Measurements from ENCODE around the gene CABP7.

DNA sequence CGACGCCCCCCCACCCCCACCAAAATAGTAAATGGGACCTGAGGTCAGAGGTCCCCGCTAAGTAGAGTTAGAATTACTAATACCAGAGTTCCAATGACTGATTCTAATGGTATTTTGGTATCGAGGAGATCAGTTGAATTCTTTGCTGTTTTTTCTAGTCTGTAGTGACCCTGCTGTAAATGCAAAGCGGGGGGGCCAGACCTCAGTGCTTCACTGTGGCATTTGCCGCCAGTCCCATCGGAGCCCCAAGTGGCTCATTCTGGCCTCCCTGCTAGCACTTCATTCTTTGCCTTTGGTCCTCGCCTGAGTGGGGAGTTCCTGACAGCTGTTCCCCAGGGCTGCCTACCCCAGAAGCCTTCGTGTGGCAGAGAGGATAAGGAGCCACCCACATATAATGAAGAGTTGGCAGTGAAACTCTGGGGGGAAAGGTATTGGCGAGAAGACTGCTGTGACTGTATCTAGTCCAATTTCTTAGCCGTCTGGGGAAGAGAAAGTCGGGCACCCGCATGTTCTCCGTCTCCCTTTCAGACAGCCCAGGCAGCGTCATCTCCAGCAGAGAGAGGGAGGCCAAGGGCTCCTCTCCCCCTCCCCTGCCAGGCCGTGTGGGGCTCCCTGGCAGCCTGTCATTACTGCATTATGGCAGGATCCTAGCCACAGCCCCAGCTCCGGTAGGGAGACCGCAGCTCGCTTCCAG, 19.4 kb upstream of the CABP7 start:
- TF ChIP-seq SP1 (IDR thresholded peaks at IDR 0.05; ENCODE audit: low read depth, low read length) (no peak), YY1 (IDR thresholded peaks at IDR 0.05; ENCODE audit: low read depth, low read length) (no peak), POLR2A (IDR thresholded peaks at IDR 0.05; ENCODE audit: control extremely low read depth in 1 of 2, low read depth in 2 of 2, low read length in 2 of 2) (no peak), TAF1 (IDR thresholded peaks at IDR 0.05; ENCODE audit: low read depth, low read length) (no peak), RFX5 (IDR thresholded peaks at IDR 0.05; ENCODE audit: borderline replicate concordance, low read depth, low read length) (no peak), BCL11A (IDR thresholded peaks at IDR 0.05; ENCODE audit: low read depth in 2 of 2, low read length in 2 of 2) (no peak), BRCA1 (IDR thresholded peaks at IDR 0.05; ENCODE audit: low read depth, low read length) (no peak), CHD2 (IDR thresholded peaks at IDR 0.05; ENCODE audit: low read length) (no peak), POLR2AphosphoS5 (IDR thresholded peaks at IDR 0.05; ENCODE audit: low read depth, low read length) (no peak), JUND (IDR thresholded peaks at IDR 0.05; ENCODE audit: low read length) (no peak)
- TF ChIP-seq, protein P1, sequence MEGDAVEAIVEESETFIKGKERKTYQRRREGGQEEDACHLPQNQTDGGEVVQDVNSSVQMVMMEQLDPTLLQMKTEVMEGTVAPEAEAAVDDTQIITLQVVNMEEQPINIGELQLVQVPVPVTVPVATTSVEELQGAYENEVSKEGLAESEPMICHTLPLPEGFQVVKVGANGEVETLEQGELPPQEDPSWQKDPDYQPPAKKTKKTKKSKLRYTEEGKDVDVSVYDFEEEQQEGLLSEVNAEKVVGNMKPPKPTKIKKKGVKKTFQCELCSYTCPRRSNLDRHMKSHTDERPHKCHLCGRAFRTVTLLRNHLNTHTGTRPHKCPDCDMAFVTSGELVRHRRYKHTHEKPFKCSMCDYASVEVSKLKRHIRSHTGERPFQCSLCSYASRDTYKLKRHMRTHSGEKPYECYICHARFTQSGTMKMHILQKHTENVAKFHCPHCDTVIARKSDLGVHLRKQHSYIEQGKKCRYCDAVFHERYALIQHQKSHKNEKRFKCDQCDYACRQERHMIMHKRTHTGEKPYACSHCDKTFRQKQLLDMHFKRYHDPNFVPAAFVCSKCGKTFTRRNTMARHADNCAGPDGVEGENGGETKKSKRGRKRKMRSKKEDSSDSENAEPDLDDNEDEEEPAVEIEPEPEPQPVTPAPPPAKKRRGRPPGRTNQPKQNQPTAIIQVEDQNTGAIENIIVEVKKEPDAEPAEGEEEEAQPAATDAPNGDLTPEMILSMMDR (IDR thresholded peaks at IDR 0.05; ENCODE audit: control extremely low read depth in 1 of 3, insufficient read depth in 1 of 3, low read depth in 1 of 3, low read length in 3 of 3), result no peak
- TF ChIP-seq, protein P2, sequence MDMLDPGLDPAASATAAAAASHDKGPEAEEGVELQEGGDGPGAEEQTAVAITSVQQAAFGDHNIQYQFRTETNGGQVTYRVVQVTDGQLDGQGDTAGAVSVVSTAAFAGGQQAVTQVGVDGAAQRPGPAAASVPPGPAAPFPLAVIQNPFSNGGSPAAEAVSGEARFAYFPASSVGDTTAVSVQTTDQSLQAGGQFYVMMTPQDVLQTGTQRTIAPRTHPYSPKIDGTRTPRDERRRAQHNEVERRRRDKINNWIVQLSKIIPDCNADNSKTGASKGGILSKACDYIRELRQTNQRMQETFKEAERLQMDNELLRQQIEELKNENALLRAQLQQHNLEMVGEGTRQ (IDR thresholded peaks at IDR 0.05; ENCODE audit: low read length), result no peak
- TF ChIP-seq, protein P3, sequence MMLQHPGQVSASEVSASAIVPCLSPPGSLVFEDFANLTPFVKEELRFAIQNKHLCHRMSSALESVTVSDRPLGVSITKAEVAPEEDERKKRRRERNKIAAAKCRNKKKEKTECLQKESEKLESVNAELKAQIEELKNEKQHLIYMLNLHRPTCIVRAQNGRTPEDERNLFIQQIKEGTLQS (IDR thresholded peaks at IDR 0.05; ENCODE audit: insufficient read depth, low read depth, low read length), result no peak

Measured in H1 (cell line).